ENCODE data around the gene KPNB1.
A peak's percentile ranks its signal among the peaks of the same experiment; 100 is the strongest.

The KPNB1 gene

GRCh38 chr17:47692137-47692894 is 42.6 kb downstream of the KPNB1 start:
- ChIA-PET CTCF (interaction anchor here (0.7 to 2.6 kb wide), 7 partner anchors 11 to 109 kb away, joined by 3 to 13 read pairs (median 4); no protein-coding TSS in a partner anchor), POLR2A (no interaction called here)
- DNase-seq (ENCODE audit: extremely low spot score), result no peak
- no peak for TF ChIP-seq CTCF (IDR thresholded peaks at IDR 0.05; ENCODE audit: control extremely low read depth, extremely low read depth, low read depth, missing control alignments)

DNA sequence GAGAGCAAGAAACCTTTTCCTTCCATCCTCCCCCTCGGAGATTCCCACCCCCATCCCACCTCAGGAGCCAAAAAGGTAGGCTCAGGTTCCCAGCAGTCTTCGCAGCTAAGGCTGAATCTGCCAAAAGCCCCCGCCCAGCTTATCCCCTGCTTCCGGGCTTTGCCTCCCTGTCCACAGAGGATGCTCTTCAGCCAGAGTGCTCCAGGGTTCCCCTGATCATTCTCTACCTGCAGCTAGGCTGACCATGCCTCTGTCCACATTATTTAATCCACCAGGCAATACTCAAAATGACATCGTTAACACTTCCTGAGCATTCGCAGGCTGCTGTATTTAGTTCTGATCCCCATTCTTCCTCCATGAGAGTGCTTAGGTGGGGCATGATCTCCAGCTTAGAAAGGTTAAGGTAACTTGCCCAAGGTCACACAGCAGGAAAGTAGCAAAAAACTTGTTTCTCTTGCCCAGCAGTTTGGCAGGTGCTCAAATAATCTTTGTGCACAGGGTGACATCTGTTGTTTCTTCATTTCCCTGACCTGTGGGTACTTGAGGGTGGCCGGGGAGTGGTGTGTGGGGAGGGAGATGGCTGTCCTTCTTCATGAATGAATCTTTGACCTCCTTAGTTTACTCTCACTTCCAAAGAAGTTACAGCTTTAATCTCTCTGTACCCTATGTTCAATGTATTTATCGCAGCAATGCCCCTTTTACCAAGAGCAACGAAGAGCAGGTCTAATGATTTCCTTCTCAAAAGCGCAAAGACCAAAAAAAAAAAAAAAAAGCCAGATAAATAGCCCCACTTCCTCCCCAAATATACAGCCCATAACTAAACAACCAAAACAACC is 43.4 kb downstream of the KPNB1 start:
- DNase-seq (ENCODE audit: extremely low spot score), result no peak
- POLR2A ChIA-PET, result interaction anchor here (0.5 kb wide), 1 partner anchor 50 kb away, joined by 6 read pairs; no protein-coding TSS in a partner anchor
- CTCF ChIA-PET, result interaction anchor here (0.7 to 2.6 kb wide), 7 partner anchors 12 to 108 kb away, joined by 3 to 13 read pairs (median 4); no protein-coding TSS in a partner anchor
- TF ChIP-seq CTCF (IDR thresholded peaks at IDR 0.05; ENCODE audit: control extremely low read depth, extremely low read depth, low read depth, missing control alignments), result peak; percentile 2

DNA sequence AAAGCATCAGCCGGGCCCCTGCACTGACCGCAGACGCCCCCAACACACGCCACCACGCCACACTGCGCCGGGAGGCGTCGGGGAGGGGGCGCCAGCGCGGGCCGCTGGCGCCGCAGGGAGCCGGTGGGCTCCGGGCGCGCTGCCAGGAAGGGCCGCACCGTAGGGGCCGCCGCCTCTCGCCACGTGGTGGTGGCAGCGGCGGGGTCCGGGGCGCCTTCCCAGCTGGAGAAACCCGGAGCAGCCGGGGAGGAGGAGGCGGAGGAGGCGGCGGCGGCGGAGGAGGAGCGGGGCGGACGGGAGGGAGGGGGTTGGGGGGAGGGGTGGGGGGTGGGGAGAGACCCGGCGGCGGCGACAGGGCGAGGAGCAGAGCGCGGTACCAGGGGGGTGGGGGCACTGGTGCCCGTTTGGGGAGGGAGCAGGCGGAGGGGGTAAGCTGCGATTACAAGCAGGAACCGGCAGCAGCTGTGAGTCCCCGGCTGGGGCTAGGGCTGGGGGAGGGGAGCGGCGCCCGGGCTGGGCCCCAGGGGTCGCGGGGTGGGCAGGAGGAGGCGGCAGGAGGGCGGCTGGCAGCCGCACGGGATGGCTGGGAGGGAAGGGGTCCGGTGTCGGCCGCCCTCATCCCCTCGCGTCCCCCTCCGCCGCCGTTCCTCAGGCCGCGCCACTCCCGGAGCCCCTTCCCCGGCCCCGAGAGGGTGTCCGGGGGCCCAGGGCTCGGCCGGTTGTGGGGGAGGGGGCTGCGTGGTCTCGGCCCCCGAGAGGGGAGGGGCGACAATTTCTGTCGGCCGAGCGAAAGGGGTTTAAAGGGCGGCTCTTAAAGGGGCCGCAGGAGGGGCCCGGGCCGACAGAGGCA is 44.2 kb downstream of the KPNB1 start, which contains the start of gene TBKBP1:
Gene TBKBP1 (plus strand): TSS at position 431 of the 850 bp plus-strand sequence. CDS start 1,952 bp downstream, outside the sequence.
- DNase-seq (ENCODE audit: extremely low spot score), result peak; percentile 54
- POLR2A ChIA-PET, result interaction anchor here (0.5 to 0.7 kb wide), 2 partner anchors 51 to 379 kb away, joined by 4 to 6 read pairs; no protein-coding TSS in a partner anchor
- CTCF ChIA-PET, result interaction anchor here (1.0 to 2.6 kb wide), 2 partner anchors 16 to 30 kb away, joined by 3 to 13 read pairs; no protein-coding TSS in a partner anchor
- no peak for TF ChIP-seq CTCF (IDR thresholded peaks at IDR 0.05; ENCODE audit: control extremely low read depth, extremely low read depth, low read depth, missing control alignments)

- no peak for TF ChIP-seq CTCF (IDR thresholded peaks at IDR 0.05; ENCODE audit: control extremely low read depth, extremely low read depth, low read depth, missing control alignments)
- DNase-seq (ENCODE audit: extremely low spot score), result peak; percentile 50
- POLR2A ChIA-PET, result interaction anchor here (0.7 kb wide), 1 partner anchor 210 kb away, joined by 3 read pairs; no protein-coding TSS in a partner anchor
- CTCF ChIA-PET, result no interaction called here
Measured at GRCh38 chr17:47694581-47695428, 45.1 kb downstream of the KPNB1 start.

- ChIA-PET POLR2A (interaction anchor here (0.7 kb wide), 1 partner anchor 209 kb away, joined by 3 read pairs; no protein-coding TSS in a partner anchor), CTCF (interaction anchor here (1.1 kb wide), 1 partner anchor 12 kb away, joined by 5 read pairs; no protein-coding TSS in a partner anchor)
- TF ChIP-seq CTCF (IDR thresholded peaks at IDR 0.05; ENCODE audit: control extremely low read depth, extremely low read depth, low read depth, missing control alignments), result no peak
- peak; percentile 18 for DNase-seq (ENCODE audit: extremely low spot score)
Measured at GRCh38 chr17:47695429-47696376, 46.0 kb downstream of the KPNB1 start.

Measured in GM10248 (cell line).